ENCODE measurements around the gene GARIN5B.
"Not testable (repeated sequence)": the region's sequence is repeated elsewhere in the genome, so short reads cannot be mapped to it uniquely, and the experiment has no call there.

The GARIN5B gene

GRCh38 chr19:55401390-55401789 lies 38.3 kb upstream of the GARIN5B start:
- H3K36me3 ChIP-seq (ENCODE audit: insufficient read depth, low read length): peaks cover 51% of the 10 kb centered on the region
- H3K4me3 ChIP-seq (ENCODE audit: low read length); H3K9me3 ChIP-seq (ENCODE audit: insufficient read depth, low read depth, low read length); H3K27ac ChIP-seq (ENCODE audit: low read depth, low read length); H3K27me3 ChIP-seq (ENCODE audit: insufficient read depth, low read length); H3K4me1 ChIP-seq (ENCODE audit: insufficient read depth, low read length); H3K9ac ChIP-seq (ENCODE audit: low read depth, low read length): not testable (repeated sequence)
- 93% methylated on average over 14 of the region's 28 CpGs for WGBS

- Histone ChIP-seq H3K4me1 (ENCODE audit: insufficient read depth, low read length) (0 out of 2 replicates have a peak, but pooled peaks cover under 1% of the 10 kb centered on the region), H3K9ac (ENCODE audit: low read depth, low read length) (no peak overlapping the region), H3K27ac (ENCODE audit: low read depth, low read length) (peak overlapping the region; percentile 64; the same call in 1 of the 2 replicates), H3K4me3 (ENCODE audit: low read length) (no peak overlapping the region), H3K36me3 (ENCODE audit: insufficient read depth, low read length) (peaks cover 42% of the 10 kb centered on the region), H3K9me3 (ENCODE audit: insufficient read depth, low read depth, low read length) (no peaks in the 10 kb centered on the region), H3K27me3 (ENCODE audit: insufficient read depth, low read length) (no peaks in the 10 kb centered on the region)
- 93% methylated on average over 14 of the region's 14 CpGs for WGBS
Measured at GRCh38 chr19:55400281-55401087, 37.4 kb upstream of the GARIN5B start.

GRCh38 chr19:55398200-55398925 lies 35.3 kb upstream of the GARIN5B start:
- H3K4me3 ChIP-seq (ENCODE audit: low read length): no peak overlapping the region
- WGBS: 91% methylated on average over 12 of the region's 12 CpGs
- H3K27me3 ChIP-seq (ENCODE audit: insufficient read depth, low read length): no peaks in the 10 kb centered on the region
- peaks cover under 1% of the 10 kb centered on the region; the same call in 1 of the 2 replicates for H3K4me1 ChIP-seq (ENCODE audit: insufficient read depth, low read length)
- no peak overlapping the region for H3K27ac ChIP-seq (ENCODE audit: low read depth, low read length)
- no peak overlapping the region for H3K9ac ChIP-seq (ENCODE audit: low read depth, low read length)
- peaks cover 26% of the 10 kb centered on the region for H3K36me3 ChIP-seq (ENCODE audit: insufficient read depth, low read length)
- H3K9me3 ChIP-seq (ENCODE audit: insufficient read depth, low read depth, low read length): no peaks in the 10 kb centered on the region

- Histone ChIP-seq H3K4me1 (ENCODE audit: insufficient read depth, low read length) (peaks cover 8% of the 10 kb centered on the region), H3K9ac (ENCODE audit: low read depth, low read length) (peak overlapping the region; percentile 49; the same call in 1 of the 2 replicates), H3K4me3 (ENCODE audit: low read length) (no peak overlapping the region), H3K27me3 (ENCODE audit: insufficient read depth, low read length) (no peaks in the 10 kb centered on the region), H3K36me3 (ENCODE audit: insufficient read depth, low read length) (peaks cover 24% of the 10 kb centered on the region), H3K9me3 (ENCODE audit: insufficient read depth, low read depth, low read length) (no peaks in the 10 kb centered on the region), H3K27ac (ENCODE audit: low read depth, low read length) (peak overlapping the region; percentile 92)
- WGBS: 24% methylated on average over 18 of the region's 18 CpGs
Measured at GRCh38 chr19:55392820-55393761, 30.0 kb upstream of the GARIN5B start.

GRCh38 chr19:55391702-55392615 lies 28.9 kb upstream of the GARIN5B start:
- Histone ChIP-seq H3K27ac (ENCODE audit: low read depth, low read length) (peak overlapping the region; percentile 92; the same call in 1 of the 2 replicates), H3K4me1 (ENCODE audit: insufficient read depth, low read length) (peaks cover 15% of the 10 kb centered on the region), H3K27me3 (ENCODE audit: insufficient read depth, low read length) (no peaks in the 10 kb centered on the region), H3K36me3 (ENCODE audit: insufficient read depth, low read length) (peaks cover 35% of the 10 kb centered on the region), H3K4me3 (ENCODE audit: low read length) (no peak overlapping the region), H3K9me3 (ENCODE audit: insufficient read depth, low read depth, low read length) (no peaks in the 10 kb centered on the region), H3K9ac (ENCODE audit: low read depth, low read length) (no peak overlapping the region)
- WGBS: 35% methylated on average over 18 of the region's 18 CpGs

- Histone ChIP-seq H3K36me3 (ENCODE audit: insufficient read depth, low read length) (peaks cover 42% of the 10 kb centered on the region), H3K9me3 (ENCODE audit: insufficient read depth, low read depth, low read length) (no peaks in the 10 kb centered on the region), H3K27me3 (ENCODE audit: insufficient read depth, low read length) (no peaks in the 10 kb centered on the region), H3K4me3 (ENCODE audit: low read length) (no peak overlapping the region), H3K27ac (ENCODE audit: low read depth, low read length) (no peak overlapping the region), H3K9ac (ENCODE audit: low read depth, low read length) (no peak overlapping the region), H3K4me1 (ENCODE audit: insufficient read depth, low read length) (peaks cover 16% of the 10 kb centered on the region)
- 90% methylated on average over 12 of the region's 12 CpGs for WGBS
Measured at GRCh38 chr19:55391191-55391670, 28.2 kb upstream of the GARIN5B start.

- no peak overlapping the region for H3K27ac ChIP-seq (ENCODE audit: low read depth, low read length)
Measured at GRCh38 chr19:55390461-55390880, 27.4 kb upstream of the GARIN5B start.

GRCh38 chr19:55389386-55390317 lies 26.6 kb upstream of the GARIN5B start:
- WGBS: 84% methylated on average over 21 of the region's 21 CpGs
- H3K4me3 ChIP-seq (ENCODE audit: low read length): no peak overlapping the region
- peaks cover 42% of the 10 kb centered on the region for H3K36me3 ChIP-seq (ENCODE audit: insufficient read depth, low read length)
- peaks cover 18% of the 10 kb centered on the region for H3K4me1 ChIP-seq (ENCODE audit: insufficient read depth, low read length)
- H3K9me3 ChIP-seq (ENCODE audit: insufficient read depth, low read depth, low read length): no peaks in the 10 kb centered on the region
- no peak overlapping the region; the same call in 1 of the 2 replicates for H3K27ac ChIP-seq (ENCODE audit: low read depth, low read length)
- no peaks in the 10 kb centered on the region for H3K27me3 ChIP-seq (ENCODE audit: insufficient read depth, low read length)
- H3K9ac ChIP-seq (ENCODE audit: low read depth, low read length): no peak overlapping the region

More at GRCh38 chr19:55390461-55390880, 27.4 kb upstream of the GARIN5B start:
- H3K4me1 ChIP-seq (ENCODE audit: insufficient read depth, low read length): peaks cover 16% of the 10 kb centered on the region
- H3K4me3 ChIP-seq (ENCODE audit: low read length): no peak overlapping the region
- H3K9ac ChIP-seq (ENCODE audit: low read depth, low read length): no peak overlapping the region
- 52% methylated on average over 6 of the region's 7 CpGs for WGBS
- no peaks in the 10 kb centered on the region for H3K9me3 ChIP-seq (ENCODE audit: insufficient read depth, low read depth, low read length)
- H3K27me3 ChIP-seq (ENCODE audit: insufficient read depth, low read length): no peaks in the 10 kb centered on the region
- H3K36me3 ChIP-seq (ENCODE audit: insufficient read depth, low read length): peaks cover 42% of the 10 kb centered on the region

- H3K9me3 ChIP-seq (ENCODE audit: insufficient read depth, low read depth, low read length): no peaks in the 10 kb centered on the region
- peaks cover 18% of the 10 kb centered on the region for H3K4me1 ChIP-seq (ENCODE audit: insufficient read depth, low read length)
- 94% methylated on average over 24 of the region's 24 CpGs for WGBS
- peak overlapping the region; percentile 83 for H3K4me3 ChIP-seq (ENCODE audit: low read length)
- H3K9ac ChIP-seq (ENCODE audit: low read depth, low read length): peak overlapping the region; percentile 91
- no peak overlapping the region for H3K27ac ChIP-seq (ENCODE audit: low read depth, low read length)
- peaks cover 3% of the 10 kb centered on the region; the same call in 1 of the 2 replicates for H3K27me3 ChIP-seq (ENCODE audit: insufficient read depth, low read length)
- H3K36me3 ChIP-seq (ENCODE audit: insufficient read depth, low read length): peaks cover 42% of the 10 kb centered on the region
Measured at GRCh38 chr19:55387736-55388497, 24.9 kb upstream of the GARIN5B start.

Data from HUES64 (cell line).